DOHH2 (cell line): ENCODE results near the gene ITSN2.

Experiments used
- H3F3A ChIP-seq: fragments of 200-600 bp; sonication (generic), shearing (Covaris generic); 2 replicates; pipeline ENCODE4 v1.6.0; 2016; ENCODE audit warnings: antibody characterized with exemption, mild to moderate bottlenecking; ENCODE audit not compliant: control insufficient read depth, insufficient read depth
- H3K27ac ChIP-seq: fragments of 200-600 bp; sonication (generic); 2 replicates; pipeline ENCODE4 v1.5.1; 2014; ENCODE audit warnings: low read depth, mild to moderate bottlenecking, low read length, moderate library complexity
- H3K27me3 ChIP-seq: fragments of 200-600 bp; sonication (generic); 2 replicates; pipeline ENCODE4 v1.6.1; 2014; ENCODE audit warnings: mild to moderate bottlenecking, low read length, mixed read lengths; ENCODE audit not compliant: control insufficient read depth
- H3K36me3 ChIP-seq: fragments of 200-600 bp; sonication (generic); 2 replicates; pipeline ENCODE4 v1.6.1; 2014; ENCODE audit warnings: mild to moderate bottlenecking, low read length, moderate library complexity, mixed read lengths; ENCODE audit not compliant: control insufficient read depth
- H3K4me1 ChIP-seq: fragments of 200-600 bp; sonication (generic); 2 replicates; pipeline ENCODE4 v1.6.1; 2014; ENCODE audit warnings: mild to moderate bottlenecking, low read length, mixed read lengths; ENCODE audit not compliant: control insufficient read depth
- H3K4me2 ChIP-seq: fragments of 200-600 bp; sonication (generic); 2 replicates; pipeline ENCODE4 v1.6.0; 2014; ENCODE audit warnings: mild to moderate bottlenecking, low read length, moderate library complexity
- H3K4me3 ChIP-seq: fragments of 200-600 bp; sonication (generic); 2 replicates; pipeline ENCODE4 v1.5.1; 2014; ENCODE audit warnings: mild to moderate bottlenecking, low read length, mixed read lengths
- H3K79me2 ChIP-seq: fragments of 200-600 bp; sonication (generic); 2 replicates; pipeline ENCODE4 v1.6.1; 2014; ENCODE audit warnings: mild to moderate bottlenecking, low read length, mixed read lengths; ENCODE audit not compliant: control insufficient read depth
- H3K9me2 ChIP-seq: fragments of 200-600 bp; sonication (generic); replicated peaks from 2 replicates; pipeline ENCODE4 v1.6.1; 2014; ENCODE audit warnings: mild to moderate bottlenecking, low read length, mixed read lengths; ENCODE audit not compliant: control insufficient read depth
- H3K9me3 ChIP-seq: fragments of 200-600 bp; sonication (generic); 2 replicates; pipeline ENCODE4 v1.6.1; 2014; ENCODE audit warnings: antibody characterized with exemption, low read length, mixed read lengths; ENCODE audit not compliant: control insufficient read depth, insufficient read depth
- H4K20me1 ChIP-seq: fragments of 200-600 bp; sonication (generic); 2 replicates; pipeline ENCODE4 v1.6.0; 2014; ENCODE audit warnings: low read depth, mild to moderate bottlenecking, antibody characterized with exemption, low read length, moderate library complexity; ENCODE audit not compliant: control insufficient read depth, insufficient read depth
- CTCF ChIP-seq: fragments of 200-600 bp; sonication (generic); IDR thresholded peaks from one replicate; pipeline ENCODE4 v1.5.1; 2014; ENCODE audit warnings: antibody characterized with exemption, mild to moderate bottlenecking, low read depth, low read length; ENCODE audit not compliant: poor library complexity, severe bottlenecking
- EZH2phosphoT487 ChIP-seq: fragments of 200-600 bp; sonication (generic); IDR thresholded peaks from 2 replicates; pipeline ENCODE4 v1.6.1; 2017; ENCODE audit warnings: borderline replicate concordance, mild to moderate bottlenecking, antibody characterized with exemption, low read length, moderate library complexity, mixed read lengths

Gene ITSN2

GRCh38 chr2:24304098-24304497, 56.2 kb downstream of the ITSN2 start:
- H3K36me3 ChIP-seq = peaks cover 78% of the 10 kb centered on the region
- H3K4me2 ChIP-seq = no peak overlapping the region
- no peaks in the 10 kb centered on the region for H3K9me3 ChIP-seq
- TF ChIP-seq CTCF = no peak
- TF ChIP-seq EZH2phosphoT487 = no peak
- H3K4me3 ChIP-seq = no peak overlapping the region
- H3F3A ChIP-seq = no peaks in the 10 kb centered on the region
- H3K9me2 ChIP-seq = no peaks in the 10 kb centered on the region
- no peaks in the 10 kb centered on the region for H3K27me3 ChIP-seq
- no peaks in the 10 kb centered on the region for H3K79me2 ChIP-seq
- H3K27ac ChIP-seq = no peak overlapping the region
- H3K4me1 ChIP-seq = no peaks in the 10 kb centered on the region
- H4K20me1 ChIP-seq = no peaks in the 10 kb centered on the region

- Histone ChIP-seq H3K4me1 (no peaks in the 10 kb centered on the region), H3K4me2 (no peak overlapping the region), H3K4me3 (no peak overlapping the region), H3K27ac (no peak overlapping the region), H3K79me2 (no peaks in the 10 kb centered on the region), H3K27me3 (no peaks in the 10 kb centered on the region), H3K36me3 (peaks cover 82% of the 10 kb centered on the region), H3F3A (no peaks in the 10 kb centered on the region), H4K20me1 (no peaks in the 10 kb centered on the region), H3K9me2 (no peaks in the 10 kb centered on the region), H3K9me3 (no peaks in the 10 kb centered on the region)
- TF ChIP-seq EZH2phosphoT487 (no peak), CTCF (no peak)
Measured at GRCh38 chr2:24301599-24301998, 58.7 kb downstream of the ITSN2 start.

- Histone ChIP-seq H4K20me1 (no peaks in the 10 kb centered on the region), H3F3A (no peaks in the 10 kb centered on the region), H3K4me1 (no peaks in the 10 kb centered on the region), H3K27me3 (no peaks in the 10 kb centered on the region), H3K9me3 (no peaks in the 10 kb centered on the region), H3K27ac (no peak overlapping the region), H3K4me2 (no peak overlapping the region), H3K79me2 (no peaks in the 10 kb centered on the region), H3K36me3 (peaks cover 90% of the 10 kb centered on the region), H3K4me3 (no peak overlapping the region), H3K9me2 (no peaks in the 10 kb centered on the region)
- TF ChIP-seq EZH2phosphoT487 (no peak), CTCF (no peak)
Measured at GRCh38 chr2:24297663-24298062, 62.7 kb downstream of the ITSN2 start.

GRCh38 chr2:24287171-24287570, 73.2 kb downstream of the ITSN2 start:
- Histone ChIP-seq H4K20me1 (no peaks in the 10 kb centered on the region), H3K4me3 (no peak overlapping the region), H3F3A (no peaks in the 10 kb centered on the region), H3K36me3 (peaks cover 35% of the 10 kb centered on the region), H3K9me2 (no peaks in the 10 kb centered on the region), H3K4me1 (no peaks in the 10 kb centered on the region), H3K9me3 (no peaks in the 10 kb centered on the region), H3K27ac (no peak overlapping the region), H3K4me2 (no peak overlapping the region), H3K27me3 (no peaks in the 10 kb centered on the region), H3K79me2 (no peaks in the 10 kb centered on the region)
- TF ChIP-seq EZH2phosphoT487 = no peak
- TF ChIP-seq CTCF = no peak
